CMK (cell line): ENCODE results near the gene NGRN.

Experiments
- DNase-seq: peaks from one replicate; pipeline ENCODE4 v3.0.0-alpha.2; 2010; ENCODE audit warnings: low read depth

Gene NGRN

GRCh38 chr15:90265271-90266060, at the start of gene NGRN:
TSS of gene NGRN (plus strand) at chr15:90265672. CDS start at chr15:90265713, 41 bp downstream.
- DNase-seq, result peak; percentile 84

DNA sequence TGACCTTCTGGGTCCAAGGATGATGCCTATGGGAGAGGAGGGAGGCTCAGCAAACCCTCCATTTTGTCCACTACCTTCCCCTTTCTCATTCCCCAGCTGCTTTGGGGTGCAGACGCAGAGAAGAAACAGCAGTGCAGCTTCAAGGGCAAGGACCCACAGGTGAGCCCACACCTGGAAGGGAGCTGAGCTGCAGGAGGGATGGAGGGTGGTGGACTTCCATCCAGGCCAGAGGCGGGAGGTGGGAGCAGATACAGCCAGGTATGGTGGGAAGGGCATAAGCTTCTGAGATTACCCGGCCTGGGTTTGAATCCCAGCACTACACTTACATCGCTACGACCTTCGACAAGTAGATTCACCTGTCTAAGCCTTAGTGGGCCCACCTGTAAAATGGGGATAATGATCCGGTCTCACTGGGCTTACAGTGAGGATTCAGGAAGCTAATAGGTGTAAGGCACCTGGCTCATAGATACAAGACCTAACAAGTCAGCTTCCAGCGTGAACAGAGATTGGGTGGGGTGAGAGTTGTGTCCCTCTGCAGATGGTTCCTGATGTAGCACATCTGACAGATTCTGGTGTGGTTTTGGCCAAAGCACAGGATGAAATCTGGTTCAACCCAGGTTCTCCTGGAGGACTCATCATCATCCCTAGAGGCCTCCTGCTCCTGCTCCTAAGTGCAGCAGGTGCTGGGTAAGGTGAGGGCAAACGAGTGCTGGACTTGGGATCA, 47.6 kb upstream of the NGRN start:
- DNase-seq, result no peak

DNA sequence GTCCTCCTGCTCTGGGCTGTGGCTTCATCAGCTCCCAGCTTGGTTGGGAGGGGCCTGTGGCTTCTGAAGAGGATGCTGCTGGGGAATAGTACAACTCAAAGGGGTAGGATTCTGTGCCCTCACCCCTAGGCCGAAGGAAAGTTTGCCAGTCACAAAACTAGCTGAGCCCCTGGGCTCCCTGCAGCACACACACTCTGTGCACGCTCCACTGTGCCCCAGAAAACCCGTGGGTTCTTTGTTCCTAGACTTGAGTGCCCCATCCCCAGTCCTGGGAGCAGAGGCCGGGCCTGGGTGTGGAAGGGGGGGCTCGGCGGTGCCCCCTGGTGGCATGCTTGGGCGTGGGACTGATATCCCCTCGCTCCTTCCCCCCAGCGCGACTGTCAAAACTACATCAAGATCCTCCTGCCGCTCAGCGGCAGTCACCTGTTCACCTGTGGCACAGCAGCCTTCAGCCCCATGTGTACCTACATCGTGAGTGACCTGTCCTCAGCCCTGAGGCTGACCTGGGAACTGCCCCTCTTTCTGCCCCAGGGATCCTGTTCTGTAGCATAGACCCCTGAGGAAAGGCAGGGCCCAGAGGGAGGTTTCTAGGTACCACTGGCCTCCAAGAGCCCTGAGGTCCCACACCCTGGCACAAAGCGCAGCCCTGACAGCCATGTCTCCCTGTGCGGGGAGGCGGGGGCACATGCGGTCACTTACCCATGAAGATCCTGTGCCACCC, 45.9 kb upstream of the NGRN start:
- peak; percentile 26 for DNase-seq

DNA sequence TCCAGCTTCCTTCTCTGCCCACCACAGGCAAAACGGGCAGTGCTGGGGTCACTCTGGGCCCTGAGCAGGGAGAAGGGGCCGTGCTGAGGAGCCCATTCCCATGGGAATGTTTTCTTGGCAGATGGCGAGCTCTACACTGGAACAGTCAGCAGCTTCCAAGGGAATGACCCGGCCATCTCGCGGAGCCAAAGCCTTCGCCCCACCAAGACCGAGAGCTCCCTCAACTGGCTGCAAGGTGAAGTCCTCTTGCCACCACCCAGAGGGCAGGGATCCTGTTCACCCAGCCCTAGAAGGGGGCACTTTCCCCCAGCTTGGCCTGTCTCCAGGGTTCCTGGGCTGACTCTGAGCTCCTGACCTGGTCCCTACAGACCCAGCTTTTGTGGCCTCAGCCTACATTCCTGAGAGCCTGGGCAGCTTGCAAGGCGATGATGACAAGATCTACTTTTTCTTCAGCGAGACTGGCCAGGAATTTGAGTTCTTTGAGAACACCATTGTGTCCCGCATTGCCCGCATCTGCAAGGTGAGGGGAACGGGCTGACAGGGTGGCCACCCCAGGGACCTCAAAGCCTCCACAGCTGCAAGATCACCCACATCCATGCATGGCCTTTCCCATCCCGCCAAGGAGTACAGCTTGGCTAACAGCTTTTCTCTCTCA, 44.1 kb upstream of the NGRN start:
- DNase-seq, result peak; percentile 37

DNA sequence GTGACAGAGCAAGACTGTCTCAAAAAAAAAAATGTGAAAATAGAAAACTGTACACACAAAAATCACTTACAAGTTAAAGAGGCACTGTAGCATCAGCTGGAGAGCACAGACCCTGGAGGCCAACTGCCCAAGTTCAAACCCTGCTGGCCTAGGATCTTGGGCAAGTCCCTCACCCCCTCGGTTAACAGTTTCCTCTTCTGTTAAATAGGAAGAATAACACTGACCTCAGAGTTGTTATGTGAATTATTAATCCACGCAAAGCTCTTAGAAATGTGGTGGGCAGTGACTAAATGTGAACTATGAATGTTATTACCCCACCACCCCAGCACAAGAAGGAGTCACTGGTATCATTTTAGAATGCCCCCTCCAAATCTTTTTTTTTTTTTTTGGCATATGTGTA, 42.9 kb upstream of the NGRN start:
- no peak for DNase-seq

GRCh38 chr15:90223441-90224165, 41.9 kb upstream of the NGRN start:
- no peak for DNase-seq

DNA sequence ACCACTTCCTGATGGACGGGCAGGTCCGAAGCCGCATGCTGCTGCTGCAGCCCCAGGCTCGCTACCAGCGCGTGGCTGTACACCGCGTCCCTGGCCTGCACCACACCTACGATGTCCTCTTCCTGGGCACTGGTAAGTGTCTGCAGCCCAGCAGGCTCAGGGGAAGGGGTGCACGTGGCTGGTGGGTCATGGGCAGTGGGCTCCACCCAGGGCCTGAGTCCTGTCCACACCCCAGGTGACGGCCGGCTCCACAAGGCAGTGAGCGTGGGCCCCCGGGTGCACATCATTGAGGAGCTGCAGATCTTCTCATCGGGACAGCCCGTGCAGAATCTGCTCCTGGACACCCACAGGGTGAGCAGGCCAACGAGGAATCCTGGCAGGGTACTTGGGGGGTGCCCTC, 40.4 kb upstream of the NGRN start:
- DNase-seq, result no peak

DNA sequence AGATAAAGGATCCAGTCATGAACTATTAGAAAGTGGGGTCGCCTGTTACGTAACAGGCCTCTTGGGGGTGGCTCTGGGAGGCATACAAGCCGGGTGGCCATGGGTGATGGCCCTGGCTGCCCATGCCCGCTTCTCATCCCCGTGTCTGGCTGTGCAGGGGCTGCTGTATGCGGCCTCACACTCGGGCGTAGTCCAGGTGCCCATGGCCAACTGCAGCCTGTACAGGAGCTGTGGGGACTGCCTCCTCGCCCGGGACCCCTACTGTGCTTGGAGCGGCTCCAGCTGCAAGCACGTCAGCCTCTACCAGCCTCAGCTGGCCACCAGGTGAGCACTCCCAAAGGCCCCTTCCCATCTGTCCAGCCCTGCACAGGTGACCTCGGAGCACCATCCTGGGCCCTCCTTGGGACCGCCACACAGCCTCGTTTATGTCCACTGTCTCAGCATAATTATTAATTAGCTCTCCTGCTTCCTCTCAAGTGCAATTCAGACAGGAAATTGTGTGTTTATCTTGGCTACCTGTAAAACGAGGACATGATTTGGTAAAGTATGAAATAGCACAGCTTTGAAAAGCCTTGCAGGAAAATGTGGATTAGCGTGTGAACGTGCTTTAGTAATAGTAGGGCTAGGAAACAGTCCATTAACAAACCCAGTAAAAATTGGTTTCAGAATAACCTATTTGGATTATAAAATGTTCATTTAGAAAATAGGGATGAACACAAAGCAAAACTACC, 39.8 kb upstream of the NGRN start:
- DNase-seq, result no peak

- DNase-seq, result no peak
Observed at GRCh38 chr15:90227336-90227735, 38.1 kb upstream of the NGRN start.

DNA sequence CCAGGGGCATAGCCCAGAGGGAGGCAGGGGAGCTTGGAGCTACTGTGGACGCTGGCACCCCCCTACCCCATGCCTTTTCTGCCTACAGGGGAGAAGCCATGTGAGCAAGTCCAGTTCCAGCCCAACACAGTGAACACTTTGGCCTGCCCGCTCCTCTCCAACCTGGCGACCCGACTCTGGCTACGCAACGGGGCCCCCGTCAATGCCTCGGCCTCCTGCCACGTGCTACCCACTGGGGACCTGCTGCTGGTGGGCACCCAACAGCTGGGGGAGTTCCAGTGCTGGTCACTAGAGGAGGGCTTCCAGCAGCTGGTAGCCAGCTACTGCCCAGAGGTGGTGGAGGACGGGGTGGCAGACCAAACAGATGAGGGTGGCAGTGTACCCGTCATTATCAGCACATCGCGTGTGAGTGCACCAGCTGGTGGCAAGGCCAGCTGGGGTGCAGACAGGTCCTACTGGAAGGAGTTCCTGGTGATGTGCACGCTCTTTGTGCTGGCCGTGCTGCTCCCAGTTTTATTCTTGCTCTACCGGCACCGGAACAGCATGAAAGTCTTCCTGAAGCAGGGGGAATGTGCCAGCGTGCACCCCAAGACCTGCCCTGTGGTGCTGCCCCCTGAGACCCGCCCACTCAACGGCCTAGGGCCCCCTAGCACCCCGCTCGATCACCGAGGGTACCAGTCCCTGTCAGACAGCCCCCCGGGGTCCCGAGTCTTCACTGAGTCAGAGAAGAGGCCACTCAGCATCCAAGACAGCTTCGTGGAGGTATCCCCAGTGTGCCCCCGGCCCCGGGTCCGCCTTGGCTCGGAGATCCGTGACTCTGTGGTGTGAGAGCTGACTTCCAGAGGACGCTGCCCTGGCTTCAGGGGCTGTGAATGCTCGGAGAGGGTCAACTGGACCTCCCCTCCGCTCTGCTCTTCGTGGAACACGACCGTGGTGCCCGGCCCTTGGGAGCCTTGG, 37.4 kb upstream of the NGRN start:
- DNase-seq, result no peak

DNA sequence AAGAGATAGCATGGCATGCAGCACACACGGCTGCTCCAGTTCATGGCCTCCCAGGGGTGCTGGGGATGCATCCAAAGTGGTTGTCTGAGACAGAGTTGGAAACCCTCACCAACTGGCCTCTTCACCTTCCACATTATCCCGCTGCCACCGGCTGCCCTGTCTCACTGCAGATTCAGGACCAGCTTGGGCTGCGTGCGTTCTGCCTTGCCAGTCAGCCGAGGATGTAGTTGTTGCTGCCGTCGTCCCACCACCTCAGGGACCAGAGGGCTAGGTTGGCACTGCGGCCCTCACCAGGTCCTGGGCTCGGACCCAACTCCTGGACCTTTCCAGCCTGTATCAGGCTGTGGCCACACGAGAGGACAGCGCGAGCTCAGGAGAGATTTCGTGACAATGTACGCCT, 36.5 kb upstream of the NGRN start:
- DNase-seq, result no peak

DNA sequence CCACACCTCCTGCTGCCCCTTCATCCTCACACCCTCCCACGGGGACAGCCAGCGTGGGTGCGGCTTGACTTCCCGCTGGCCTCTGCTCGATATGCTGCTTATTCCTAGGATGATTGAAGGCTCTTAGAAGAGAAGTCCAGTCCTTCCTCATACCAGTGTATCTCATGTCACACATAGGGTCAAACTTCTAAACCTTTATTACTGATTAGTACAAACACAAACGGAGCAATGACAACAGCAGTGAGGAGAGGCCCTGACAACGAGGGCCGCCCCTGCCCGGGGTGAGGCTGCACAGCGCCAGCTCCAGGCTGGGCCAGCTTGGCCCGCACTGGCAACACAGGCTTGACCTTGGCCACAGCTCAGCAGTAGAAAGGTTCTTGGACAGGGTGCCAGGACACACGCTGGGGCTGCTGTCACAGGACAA, 35.4 kb upstream of the NGRN start:
- no peak for DNase-seq

GRCh38 chr15:90230610-90231009, 34.9 kb upstream of the NGRN start:
- DNase-seq, result no peak

GRCh38 chr15:90231028-90232017, 34.1 kb upstream of the NGRN start:
- DNase-seq, result no peak

- no peak for DNase-seq
Observed at GRCh38 chr15:90232196-90232595, 33.3 kb upstream of the NGRN start.

DNA sequence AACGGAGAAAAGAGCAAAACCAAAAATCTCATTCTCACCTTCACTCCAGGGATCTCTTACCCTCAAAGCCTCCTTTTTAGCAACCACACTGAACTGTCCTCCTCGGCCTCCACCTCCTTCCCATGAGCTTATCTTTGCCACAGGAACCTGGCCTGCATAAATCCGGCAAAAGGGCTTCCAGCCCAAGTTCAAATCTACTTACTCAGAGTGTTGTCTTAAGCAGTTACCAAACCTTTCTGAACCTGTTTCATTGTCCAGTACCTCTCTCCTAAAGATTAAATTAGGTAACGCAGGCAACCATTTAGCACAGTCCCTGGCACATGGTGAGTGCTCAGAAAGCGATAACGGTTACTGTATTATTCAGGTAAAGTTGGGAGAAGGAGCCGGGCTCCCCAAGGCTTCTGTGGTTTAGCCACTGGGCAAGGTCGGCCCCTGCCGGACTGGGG, 32.5 kb upstream of the NGRN start:
- no peak for DNase-seq

DNA sequence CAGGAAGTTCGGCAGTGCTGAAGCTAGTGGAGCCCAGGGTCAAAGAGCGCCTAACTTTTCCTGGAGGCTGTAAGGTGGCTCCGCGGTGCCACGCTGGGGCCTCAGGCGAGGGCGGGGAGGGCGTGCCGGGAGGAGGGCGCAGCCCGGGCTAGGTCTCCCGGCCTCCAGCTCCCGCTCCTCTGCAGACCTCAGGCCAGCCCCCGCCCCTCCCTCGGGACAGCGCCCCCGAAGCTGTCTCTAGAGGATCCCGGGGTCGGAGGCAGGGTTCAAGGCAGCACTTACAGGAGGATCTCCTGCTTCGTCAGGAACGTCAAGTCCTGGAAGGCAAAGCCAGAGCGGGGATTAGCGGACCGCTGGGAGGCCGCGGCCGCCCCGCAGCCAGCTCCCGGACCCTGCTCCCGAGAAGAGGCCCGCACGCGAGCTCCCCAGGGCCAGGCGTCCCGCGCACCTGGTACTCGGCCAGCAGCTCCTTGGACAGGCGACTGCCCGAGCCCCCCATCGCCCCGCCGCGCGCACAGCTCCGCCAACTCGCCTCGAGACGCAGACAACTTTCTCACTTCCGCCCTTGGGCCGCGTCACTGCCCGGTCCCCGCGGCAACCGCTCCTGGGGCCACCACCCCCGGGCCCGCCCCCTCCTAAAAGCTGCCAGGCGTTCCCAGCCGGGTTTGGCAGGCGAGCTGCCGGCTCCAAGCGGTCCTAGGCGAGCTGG, 31.9 kb upstream of the NGRN start, which contains the start of gene CIB1:
TSS of gene CIB1 (minus strand) at position 555 of the 709 bp plus-strand sequence. CDS start at position 499, 56 bp downstream.
- DNase-seq, result peak; percentile 36
